Left colon (tissue), 2 donors: Measurements from ENCODE around the gene UPK3B. TPM values are rescaled to one million over a fixed set of nuclear protein-coding genes. Genes with fewer than 3 reads are reported as not detected.
A peak's percentile ranks its signal among the peaks of the same experiment; 100 is the strongest.
"Not testable (repeated sequence)": the region's sequence is repeated elsewhere in the genome, so short reads cannot be mapped to it uniquely, and the experiment has no call there.

Source experiments
- ATAC-seq: fragments of 200-7000 bp; cut with Tn5 transposase; one replicate; pipeline ENCODE4 v1.9.1; 2020; ENCODE audit warnings: mild to moderate bottlenecking, moderate library complexity
- DNase-seq, 2 donors: peaks; one replicate each; pipeline ENCODE4 v3.0.0-alpha.2; 2020
- intact Hi-C, 2 donors: fragments of 100-400 bp; cut with DNase I in 1 of 2; cut with micrococcal nuclease in 1 of 2; formaldehyde crosslinking; loops; one replicate each; pipeline versions ENCODE4 v1.11.2 to v1.14.0; 2022; cut with DNase I, micrococcal nuclease
- total RNA-seq, 2 donors: library from RNA; stranded (reverse); fragmentation: NEBNext Ultra II Directional; extraction: Animal tissue kit (Norgen Biotek cat#: 25700); gene quantifications; one replicate each; pipeline ENCODE4 v1.2.1, GENCODE V29; 2021
- donor health status: DM: no; HTN: no; CAD: no.
- donor health status: DM: yes; HTN: yes; CAD: no.

The UPK3B gene
- total RNA-seq, 2 donors from 2014 or later = 2.5 to 7.2 TPM

DNA sequence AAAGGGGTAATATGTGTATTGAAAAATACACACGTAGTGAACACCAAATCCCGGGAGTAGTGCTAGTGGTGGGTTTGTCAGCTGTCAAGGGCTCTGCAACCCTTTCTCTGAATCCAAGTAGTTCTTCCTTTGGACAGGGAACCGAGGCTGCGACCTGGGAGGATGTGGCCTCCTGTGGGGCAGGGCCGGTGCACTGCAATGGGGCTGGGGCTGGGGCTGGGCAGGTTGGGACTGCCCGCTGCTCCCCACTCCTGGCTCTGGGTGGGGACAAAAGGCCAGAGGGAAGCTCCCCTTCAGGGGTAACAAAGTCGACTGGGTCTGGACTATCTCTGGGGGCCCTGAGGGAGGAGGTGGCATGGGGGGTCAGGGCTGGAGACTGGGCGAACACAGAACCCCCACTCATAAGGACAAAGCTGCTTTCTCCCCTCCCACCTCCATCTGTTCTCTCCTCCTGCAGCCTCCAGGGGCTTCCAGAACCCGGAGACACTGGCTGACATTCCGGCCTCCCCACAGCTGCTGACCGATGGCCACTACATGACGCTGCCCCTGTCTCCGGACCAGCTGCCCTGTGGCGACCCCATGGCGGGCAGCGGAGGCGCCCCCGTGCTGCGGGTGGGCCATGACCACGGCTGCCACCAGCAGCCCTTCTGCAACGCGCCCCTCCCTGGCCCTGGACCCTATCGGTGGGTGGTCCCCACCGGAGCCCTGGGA is 1.0 kb downstream of the UPK3B start:
- peak in 1 of 2 donors; percentile 24 for DNase-seq
- ATAC-seq = peak; percentile 4
- intact Hi-C loops = not testable (repeated sequence)

DNA sequence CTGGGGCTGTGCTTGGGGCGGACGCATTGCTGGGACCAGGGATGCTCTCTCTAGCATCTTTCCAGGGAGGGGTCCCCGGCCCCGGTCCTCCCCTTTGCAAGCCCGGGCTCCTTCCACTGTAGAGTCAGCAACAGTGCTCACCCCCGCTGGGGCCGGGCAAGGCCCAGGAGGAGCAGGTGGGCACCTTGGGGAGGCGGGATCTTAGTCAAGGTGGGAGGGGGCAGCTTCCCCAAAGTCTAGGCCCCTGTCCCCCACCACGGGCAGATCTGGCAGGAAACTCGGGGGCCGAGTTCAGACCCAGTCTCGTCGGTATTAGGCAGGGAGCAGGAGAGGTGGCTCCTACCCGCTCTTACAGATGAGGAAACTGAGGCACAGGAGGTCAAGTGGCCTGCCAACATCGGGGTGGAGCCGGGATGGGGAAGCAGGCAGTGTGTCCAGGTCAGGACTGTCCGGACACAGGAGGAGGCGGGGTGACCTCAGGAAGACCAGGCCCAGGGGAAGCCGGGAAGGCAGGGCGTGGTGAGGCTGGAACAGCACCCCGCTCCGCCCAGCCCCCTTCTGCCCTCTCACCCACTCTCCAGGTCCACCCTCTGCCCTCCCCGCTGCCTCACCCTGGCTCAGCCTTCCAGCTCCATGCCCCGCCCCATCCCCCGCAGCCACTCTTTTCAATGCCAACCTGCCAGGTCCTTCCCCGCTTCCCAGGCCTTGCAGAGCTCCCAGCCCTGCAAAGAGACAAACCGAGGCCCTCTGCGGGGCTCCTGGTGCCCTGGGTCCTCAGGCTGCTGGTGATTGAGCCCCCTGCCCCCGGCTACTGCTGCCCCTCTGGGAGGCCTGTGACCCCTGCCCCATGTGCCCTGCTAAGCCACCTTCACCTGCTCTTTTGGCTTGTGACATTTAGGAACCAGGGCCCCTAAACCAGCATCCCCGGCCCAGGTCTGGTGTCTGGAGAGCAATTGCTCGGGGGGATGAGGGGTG is 1.8 kb downstream of the UPK3B start:
- peak; percentile 91 for ATAC-seq
- intact Hi-C loops = not testable (repeated sequence)
- peak; percentile 57 to 68 for DNase-seq

DNA sequence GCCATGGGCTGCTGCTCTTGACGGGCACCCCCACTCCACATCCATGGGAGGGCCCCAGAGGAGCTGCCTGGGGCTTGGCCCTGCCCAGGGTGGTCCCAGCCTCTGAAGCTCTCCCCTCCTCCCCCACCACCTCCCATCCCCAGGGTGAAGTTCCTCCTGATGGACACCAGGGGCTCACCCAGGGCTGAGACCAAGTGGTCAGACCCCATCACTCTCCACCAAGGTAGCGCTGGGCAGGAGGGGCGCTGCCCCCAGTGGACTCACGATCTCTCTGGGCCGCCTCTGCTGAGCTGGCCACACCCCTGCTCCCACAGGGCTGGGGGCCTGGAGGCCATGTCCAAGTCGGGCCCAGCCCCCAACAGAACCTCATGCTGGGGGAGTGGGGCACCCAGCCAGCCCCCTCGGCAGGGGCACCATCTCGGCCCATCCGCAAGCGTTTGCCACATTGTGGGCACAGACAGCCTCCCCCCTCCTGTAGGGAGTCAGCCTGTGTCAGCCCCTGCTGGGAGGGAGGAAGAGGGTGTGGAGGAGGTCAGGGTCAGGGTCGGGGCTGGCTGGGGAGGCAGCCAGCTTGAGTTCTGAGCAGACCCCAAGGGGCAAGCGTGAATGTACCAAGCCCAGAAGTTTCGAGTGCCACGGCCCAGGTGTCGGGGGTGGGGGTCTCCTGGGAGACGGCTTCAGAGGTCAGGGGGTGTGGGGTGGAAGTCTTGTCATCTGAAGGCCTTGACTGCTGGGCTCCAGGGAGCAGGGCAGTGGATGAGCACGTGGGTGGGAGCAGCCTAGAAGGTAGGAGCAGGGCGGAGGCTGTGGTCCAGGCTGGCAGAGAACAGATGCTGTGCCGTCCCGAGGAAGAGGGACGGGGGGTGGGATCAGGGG is 2.8 kb downstream of the UPK3B start:
- DNase-seq = peak in 1 of 2 donors; percentile 39

DNA sequence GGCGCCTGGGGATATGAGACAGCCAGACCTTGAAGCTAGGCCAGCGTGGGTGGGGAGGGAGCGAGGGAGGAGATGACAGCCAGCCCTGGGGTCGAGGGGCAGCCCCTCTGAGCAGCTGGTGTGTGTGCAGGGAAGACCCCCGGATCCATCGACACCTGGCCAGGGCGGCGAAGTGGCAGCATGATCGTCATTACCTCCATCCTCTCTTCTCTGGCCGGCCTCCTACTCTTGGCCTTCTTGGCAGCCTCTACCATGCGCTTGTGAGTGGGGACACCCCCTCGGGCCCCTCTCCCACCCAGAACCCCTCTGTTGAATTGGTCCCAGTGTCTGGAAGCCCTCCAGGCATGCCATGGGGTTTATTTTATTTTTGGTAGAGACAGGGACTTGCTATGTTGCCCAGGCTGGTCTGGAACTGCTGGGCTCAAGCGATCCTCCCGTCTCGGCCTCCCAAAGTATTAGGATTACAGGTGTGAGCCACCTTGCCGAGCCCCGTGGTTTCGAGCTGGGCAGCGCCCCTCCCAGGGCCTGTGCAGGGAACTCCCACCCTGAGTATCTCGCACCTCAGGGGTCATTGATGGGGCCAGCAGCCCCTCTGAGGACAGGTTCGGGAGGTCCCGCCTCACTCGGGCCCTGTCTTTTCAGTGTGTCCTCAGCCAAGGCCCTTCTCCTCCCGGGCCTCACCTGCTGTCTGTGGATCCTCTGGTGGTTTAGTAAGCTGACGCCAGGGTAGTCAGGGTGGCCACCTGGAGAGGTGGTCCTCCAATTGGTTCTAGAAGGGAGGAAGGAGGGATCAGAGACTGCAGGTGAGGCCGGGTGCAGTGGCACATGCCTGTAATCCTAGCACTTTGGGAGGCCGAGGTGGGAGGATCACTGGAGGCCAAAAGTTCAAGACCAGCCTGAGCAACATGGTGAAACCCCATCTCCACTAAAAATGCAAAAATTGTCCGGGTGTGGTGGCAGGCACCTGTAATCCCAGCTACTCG is 3.8 kb downstream of the UPK3B start:
- intact Hi-C loops = no loop called here
- ATAC-seq (no peak), DNase-seq (peak in 1 of 2 donors; percentile 25)

More for the DNA sequence above, 2.8 kb downstream of the UPK3B start:
- intact Hi-C loops = no loop called here
- ATAC-seq = peak; percentile 12

DNA sequence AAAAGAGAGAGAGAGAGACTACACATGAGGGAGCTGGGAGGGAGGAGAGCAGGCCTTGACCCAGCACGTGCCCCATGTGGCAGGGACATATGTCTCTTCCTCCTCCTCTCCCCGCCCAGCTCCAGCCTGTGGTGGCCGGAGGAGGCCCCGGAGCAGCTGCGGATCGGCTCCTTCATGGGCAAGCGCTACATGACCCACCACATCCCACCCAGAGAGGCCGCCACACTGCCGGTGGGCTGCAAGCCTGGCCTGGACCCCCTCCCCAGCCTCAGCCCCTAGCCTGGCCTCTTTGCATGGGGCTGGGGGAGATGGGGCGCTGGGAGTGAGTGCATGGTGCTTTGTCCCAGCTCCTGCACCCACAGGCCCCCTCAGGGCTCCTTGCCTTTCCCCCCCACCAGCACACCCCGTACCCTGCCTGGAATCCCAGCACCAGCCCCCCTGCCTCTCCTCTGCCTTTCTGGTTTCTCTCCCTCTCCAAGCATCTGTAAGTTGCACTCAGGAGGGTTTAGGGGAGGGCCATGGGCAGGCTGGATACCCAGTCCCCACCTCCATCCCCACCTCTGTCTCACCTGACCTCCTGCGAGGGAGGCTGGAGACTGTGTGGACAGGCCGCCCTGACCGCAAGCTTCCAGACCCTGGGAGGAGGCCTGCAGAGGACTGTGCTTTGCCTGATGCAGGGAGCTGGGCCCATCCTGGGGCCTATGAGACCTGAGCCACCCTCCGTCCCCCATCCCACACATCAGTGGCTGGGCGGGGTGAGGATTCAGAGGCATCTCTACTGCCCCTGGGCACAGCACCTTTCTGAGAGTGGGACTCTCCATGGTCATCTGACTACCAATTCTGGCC is 4.8 kb downstream of the UPK3B start:
- DNase-seq = peak in 1 of 2 donors; percentile 23
- intact Hi-C loops = no loop called here
- no peak for ATAC-seq

DNA sequence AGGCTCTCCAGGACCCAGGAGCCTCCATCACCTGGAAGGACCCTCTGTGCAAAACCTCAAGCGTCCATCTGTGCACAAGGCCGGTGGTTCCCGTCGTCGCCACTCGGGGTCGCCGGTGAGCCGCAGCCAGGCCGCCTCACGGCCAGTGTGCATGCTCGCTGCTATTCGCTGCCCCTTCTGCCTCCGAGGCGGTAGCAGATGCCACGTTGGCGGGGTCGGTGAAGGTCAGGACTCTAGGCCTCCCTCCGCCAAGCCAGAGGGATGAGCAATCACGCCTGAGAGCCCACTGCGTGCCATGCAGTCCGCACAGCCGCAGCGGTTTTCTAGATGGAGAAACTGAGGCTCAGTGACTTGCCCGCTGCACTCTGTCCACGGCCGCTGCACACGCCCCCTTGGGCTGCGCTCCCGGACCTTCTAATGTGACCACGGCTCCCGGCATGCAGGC is 5.7 kb downstream of the UPK3B start:
- DNase-seq = peak in 1 of 2 donors; percentile 77
- intact Hi-C loops = no loop called here
- ATAC-seq = peak; percentile 33

DNA sequence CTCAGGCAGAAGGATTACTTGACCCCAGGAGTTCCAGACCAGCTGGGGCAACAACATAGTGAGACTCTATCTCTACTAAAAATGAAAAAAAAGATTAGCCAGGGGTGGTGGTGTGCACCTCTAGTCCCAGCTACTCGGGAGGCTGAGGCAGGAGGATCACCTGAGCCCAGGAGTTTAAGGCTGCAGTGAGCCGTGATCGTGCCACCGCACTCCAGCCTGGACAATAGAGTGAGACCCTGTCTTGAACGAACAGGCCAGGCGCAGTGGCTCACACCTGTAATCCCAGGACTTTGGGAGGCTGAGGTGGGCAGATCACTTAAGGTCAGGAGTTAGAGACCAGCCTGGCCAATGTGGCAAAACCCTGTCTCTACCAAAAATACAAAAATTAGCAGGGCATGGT is 6.6 kb downstream of the UPK3B start:
- DNase-seq, intact Hi-C loops, ATAC-seq: not testable (repeated sequence)

DNA sequence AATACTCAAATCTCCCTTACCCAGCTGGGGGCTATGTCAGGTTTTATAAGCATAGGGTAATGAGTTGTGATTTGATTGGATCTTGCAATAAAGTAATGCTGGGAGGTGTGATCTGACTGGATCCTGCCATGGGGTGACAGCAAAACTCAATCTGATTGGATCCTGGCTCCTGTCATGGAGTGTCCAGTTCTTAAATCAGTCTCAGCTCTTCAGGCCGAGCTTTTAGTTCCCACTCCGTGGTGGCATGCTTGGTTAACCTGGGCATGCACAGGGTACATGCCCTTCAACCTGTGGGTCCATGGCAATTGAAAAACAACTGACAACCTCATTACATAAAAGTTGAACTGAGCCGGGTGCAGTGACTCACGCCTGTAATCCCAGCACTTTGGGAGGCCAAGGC is 15.8 kb downstream of the UPK3B start:
- intact Hi-C loops, ATAC-seq: not testable (repeated sequence)

DNA sequence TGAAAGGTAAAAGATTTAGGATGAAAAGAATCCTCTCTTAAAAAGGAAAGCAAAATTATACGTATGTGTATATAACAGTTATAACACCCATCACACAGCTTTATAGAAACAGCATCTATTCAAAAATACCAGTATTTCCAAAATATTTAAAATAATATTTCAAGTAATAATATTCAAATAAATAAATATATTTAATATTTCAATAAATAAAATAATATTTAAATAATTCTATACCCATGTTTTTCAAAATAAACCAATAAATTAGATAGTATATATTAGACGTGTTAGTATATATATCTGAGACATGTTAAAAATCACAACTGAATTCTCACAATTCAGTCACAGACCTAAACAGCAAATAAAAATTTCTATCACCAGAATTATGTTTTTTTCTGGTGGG is 21.3 kb downstream of the UPK3B start:
- intact Hi-C loops, ATAC-seq, DNase-seq: not testable (repeated sequence)

More for the DNA sequence above, 15.8 kb downstream of the UPK3B start:
- not testable (repeated sequence) for DNase-seq

DNA sequence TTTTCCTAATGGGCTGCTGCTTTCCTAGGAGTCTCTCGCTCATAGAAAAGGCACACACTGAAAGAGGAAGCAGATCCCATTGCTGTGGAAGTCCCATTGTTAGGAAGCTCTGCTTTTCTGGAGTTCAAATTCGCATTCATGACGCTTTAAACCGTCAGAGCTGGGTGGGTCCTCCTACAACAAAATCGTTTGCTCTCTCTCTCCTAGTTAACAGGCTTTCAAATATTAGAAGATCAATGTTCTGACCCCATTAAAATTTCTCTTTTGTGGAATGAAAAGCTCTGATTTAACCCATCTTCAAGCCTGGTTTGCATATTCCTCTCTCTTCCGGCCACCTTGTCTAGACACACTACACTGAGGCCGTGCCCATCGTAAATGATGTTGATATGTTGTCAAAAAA is 32.8 kb downstream of the UPK3B start, which contains the start of gene SPDYE16:
Gene SPDYE16 (minus strand): TSS at position 101 of the 400 bp plus-strand sequence. CDS start 1,838 bp downstream, outside the sequence.
- ATAC-seq, DNase-seq, intact Hi-C loops: not testable (repeated sequence)

DNA sequence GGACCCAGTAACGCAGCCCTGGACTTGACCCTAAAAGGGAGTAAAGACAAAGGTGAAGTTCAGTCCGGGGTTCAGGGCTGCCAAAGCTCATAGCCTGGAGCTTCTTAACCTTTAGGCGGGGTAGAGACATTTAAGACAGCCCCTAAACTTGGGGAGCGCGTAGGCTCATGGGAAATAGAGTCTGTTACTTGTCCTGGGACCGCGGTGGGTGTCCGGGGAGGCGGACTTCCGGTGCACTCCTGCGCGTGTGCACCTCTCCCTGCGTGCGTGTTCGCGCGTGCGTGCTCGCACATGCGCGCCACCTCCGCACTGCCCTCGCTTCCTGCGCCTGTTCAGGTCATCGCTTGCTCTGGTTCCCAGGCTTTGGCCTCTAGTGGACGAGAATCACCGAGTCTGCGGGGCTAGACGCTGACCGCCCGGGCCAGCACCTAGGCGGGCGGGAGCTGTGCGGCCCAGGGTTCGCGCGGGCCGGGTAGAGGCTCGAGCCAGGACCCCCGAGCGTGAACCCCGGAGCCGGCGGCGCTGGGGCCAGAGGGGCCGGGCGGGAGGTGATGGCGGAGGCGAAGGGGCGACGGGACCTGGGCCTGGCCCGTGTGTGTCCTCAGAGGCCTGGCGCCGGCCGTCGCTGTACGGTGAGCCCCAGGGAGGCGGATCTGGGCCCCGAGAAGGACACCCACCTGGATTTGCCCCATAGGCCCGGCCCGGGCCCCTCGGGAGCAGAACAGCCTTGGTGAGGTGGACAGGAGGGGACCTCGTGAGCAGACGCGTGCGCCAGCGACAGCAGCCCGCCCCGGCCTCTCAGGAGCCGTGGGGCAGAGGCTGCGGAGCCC is 38.9 kb downstream of the UPK3B start:
- intact Hi-C loops = not testable (repeated sequence)
- ATAC-seq = peak; percentile 100
- DNase-seq = peak; percentile 87 to 92

DNA sequence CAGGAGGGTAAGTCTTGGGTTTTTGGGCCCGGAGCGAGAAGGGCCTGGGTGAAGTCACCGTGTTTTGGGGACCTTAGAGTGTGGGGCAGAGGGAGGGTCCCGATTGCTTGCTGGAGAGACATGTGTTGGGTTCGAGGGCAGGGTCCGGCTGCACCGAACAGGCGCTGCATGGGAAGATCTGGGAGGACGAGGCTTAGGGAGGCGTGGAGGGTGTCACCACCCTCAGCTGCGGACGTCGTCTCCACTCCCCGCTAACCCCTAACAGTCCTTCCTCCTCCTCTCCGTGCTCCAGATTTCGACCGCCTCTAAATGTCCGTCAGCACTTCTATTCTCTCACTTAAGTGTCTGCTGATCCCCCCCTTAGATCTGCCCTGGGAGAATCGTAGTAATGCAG is 39.5 kb downstream of the UPK3B start:
- DNase-seq (peak in 1 of 2 donors; percentile 24), ATAC-seq (peak; percentile 35)
- intact Hi-C loops = not testable (repeated sequence)

DNA sequence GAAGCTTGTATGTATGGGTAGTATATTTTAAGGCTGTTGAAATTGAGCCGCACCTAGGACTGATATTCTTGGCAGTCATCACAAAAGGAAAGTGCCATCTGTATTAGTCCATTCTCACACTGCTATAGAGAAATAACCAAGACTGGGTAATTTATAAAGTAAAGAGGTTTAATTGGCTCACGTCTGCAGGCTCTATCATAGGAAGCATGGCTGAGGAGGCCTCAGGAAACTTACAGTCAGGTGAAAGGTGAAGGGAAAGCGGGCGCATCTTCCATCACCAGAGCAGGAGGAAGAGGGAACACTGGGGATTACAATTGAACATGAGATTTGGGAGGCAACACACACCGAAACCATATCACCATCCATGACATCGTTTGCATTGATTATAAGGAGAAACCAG is 41.6 kb downstream of the UPK3B start:
- DNase-seq, ATAC-seq, intact Hi-C loops: not testable (repeated sequence)

DNA sequence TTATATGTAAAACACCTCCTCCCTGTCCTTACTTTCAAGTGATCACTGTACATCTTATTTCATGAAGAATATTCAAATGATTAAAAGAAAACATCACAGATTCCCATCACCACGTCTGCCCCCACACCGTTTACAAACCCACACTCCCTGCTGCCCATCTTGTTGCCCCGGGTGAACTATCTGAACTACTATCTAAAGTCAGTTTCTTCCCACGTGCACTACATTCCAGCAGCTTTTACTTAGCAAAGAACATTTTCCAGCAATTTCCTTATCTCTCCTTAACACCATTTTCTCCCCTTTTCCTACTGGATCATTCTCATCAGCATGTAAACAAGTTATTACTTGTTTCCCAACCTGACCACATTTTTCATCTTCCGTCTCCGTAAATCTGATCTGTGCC is 49.3 kb downstream of the UPK3B start:
- intact Hi-C loops, DNase-seq, ATAC-seq: not testable (repeated sequence)

DNA sequence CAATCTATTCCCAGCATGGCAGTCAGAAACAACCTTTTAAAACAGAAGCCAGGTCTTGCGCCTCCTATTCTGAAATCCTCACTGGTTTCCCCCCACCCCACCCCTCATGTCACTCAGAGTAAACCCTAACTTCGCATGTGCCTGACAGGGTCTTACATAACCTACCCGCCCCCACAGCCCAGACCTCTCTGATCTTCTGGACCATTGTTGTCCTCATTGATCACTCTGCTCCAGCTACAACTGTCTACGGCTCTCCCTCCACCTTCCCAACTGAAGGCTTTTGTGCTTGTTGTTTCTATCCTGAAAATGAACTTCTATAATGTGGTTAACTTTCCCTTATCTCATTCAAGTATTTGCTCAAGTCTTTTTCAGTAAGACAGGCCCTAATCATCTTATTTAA is 49.8 kb downstream of the UPK3B start:
- ATAC-seq, intact Hi-C loops: not testable (repeated sequence)

More for the DNA sequence above, 49.8 kb downstream of the UPK3B start:
- DNase-seq = not testable (repeated sequence)
